Stimulated activated CD8-positive, alpha-beta memory T cell treated with anti-CD3 and anti-CD28 coated beads, Interleukin-12 subunit alpha, Interleukin-12 subunit beta, amount 100 ng/mL, for 24 hours (primary cell): ENCODE results near the gene SULT4A1.
"Not testable (repeated sequence)": the region's sequence is repeated elsewhere in the genome, so short reads cannot be mapped to it uniquely, and the experiment has no call there.

Experiments used
- DNase-seq: peaks from one replicate; pipeline ENCODE4 v3.0.0-alpha.2; 2020; ENCODE audit errors: extremely low read depth

The SULT4A1 gene, protein sequence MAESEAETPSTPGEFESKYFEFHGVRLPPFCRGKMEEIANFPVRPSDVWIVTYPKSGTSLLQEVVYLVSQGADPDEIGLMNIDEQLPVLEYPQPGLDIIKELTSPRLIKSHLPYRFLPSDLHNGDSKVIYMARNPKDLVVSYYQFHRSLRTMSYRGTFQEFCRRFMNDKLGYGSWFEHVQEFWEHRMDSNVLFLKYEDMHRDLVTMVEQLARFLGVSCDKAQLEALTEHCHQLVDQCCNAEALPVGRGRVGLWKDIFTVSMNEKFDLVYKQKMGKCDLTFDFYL

DNA sequence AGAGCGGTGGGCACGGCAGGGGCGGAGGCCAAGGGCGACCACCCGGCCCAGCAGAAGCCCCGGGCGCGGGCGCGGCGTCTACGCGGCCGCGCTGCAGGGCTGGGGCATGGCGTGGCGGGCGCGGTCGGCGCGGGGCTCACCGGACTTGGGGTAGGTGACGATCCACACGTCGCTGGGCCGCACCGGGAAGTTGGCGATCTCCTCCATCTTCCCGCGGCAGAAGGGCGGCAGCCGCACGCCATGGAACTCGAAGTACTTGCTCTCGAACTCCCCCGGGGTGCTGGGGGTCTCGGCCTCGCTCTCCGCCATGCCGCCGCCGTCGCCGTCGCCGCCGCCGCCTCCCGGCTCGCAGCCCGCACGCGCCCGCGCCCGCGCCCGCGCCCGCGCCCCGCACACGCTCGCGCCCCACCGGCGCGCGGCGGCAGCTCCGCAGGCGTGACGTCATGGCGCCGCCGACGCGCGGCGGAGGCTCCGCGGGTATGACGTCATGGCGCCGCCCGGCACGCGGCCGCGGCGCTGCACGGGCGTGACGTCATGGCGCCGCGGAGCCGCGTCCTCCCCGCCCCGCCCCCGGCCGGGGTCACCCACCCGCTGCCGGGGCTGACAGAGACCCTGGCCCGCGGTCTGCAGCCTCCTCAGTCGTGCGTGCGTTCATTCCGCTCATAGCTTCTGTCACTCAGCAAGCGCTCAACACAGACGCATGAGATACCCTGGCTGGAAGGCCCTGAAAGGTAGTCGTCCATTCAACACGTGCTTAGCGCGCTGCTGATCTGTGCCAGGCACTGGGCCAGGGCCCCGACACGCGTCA is at the start of gene SULT4A1:
Gene SULT4A1, minus strand, starts transcription at position 440 of the 808 bp plus-strand sequence. Its CDS starts 131 bp downstream, at position 309.
- no peak for DNase-seq

DNA sequence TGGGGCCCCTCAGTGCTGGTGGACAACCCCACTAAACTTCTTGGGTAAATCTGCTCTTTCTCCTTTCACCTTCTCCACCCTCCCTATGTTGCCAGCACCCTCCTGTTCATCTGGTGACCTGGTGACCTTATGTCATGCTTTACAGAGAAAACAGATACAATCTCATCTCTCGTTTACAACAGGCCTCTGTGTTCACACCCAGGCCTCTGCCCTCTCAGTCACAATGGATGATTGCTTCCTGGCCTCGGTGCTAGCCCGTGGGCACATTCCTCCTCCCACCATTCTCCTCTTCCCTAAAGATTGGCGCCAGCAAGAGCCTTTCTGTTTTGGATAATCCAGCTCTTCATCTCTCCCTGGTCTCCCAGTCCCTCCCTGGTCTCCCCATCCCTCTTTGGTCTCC is 49.0 kb upstream of the SULT4A1 start:
- DNase-seq: no peak

DNA sequence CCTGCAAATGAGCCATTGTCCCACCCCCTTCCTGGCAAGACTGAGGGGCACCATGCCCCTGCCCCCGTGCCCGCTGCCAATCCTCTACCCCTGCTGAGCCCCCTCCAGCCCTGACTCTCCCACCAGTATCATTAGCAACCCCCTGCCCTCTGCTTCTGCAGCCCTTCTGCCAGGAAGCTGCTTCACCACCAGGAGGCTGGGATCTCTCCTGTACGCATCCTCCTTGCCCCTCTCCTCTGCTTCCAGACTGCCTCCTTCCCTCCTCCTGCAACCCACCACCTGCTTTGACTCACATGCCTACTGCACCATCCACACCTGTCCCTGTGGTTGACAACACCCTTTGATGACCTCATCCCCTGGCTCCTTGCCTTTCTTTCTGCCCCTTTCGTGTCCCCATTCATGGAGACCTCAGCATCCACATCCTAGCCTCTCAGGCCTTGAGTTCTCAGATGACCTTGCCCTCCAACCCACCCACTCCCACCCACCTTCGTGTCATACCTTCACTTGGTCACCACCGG is 47.9 kb upstream of the SULT4A1 start:
- DNase-seq: no peak

DNA sequence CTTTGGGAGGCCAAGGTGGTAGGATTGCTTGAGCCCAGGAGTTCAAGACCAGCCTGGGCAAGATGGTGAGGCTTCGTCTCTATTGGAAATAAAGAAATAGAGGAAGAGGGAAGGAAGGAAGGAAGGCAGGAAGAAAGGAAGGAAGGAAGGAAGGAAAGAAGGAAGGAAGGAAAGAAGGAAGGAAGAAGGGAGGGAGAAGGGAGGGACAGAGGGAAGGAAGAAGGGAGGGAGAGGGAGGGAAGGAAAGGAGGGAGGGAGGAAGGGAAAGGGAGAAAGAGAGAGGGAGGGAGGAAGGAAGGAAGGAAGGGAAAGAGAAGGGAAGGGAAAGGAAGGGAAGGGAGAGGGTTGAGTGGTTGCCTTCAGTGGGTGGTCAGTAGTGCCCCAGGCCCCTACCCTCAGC is 47.4 kb upstream of the SULT4A1 start:
- no peak for DNase-seq

DNA sequence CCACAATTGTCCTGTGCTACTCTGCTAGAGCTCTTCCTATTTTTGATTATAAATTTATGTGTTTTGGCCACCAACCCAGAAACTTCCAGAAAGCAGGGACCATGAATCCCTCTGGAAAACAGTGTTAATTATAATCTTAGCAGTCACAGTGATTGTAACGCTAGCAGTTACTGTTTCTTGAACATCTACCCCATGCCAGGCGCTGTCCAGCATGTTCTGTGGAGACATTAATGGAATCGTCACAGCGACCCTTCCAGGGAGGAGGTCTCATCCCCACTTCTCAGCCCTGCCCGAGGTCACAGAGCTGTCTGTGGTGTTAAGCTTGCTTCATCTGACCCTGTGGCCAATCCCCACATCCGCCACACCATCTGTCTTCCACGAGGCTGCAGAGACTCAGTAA is 43.4 kb upstream of the SULT4A1 start:
- DNase-seq: no peak

DNA sequence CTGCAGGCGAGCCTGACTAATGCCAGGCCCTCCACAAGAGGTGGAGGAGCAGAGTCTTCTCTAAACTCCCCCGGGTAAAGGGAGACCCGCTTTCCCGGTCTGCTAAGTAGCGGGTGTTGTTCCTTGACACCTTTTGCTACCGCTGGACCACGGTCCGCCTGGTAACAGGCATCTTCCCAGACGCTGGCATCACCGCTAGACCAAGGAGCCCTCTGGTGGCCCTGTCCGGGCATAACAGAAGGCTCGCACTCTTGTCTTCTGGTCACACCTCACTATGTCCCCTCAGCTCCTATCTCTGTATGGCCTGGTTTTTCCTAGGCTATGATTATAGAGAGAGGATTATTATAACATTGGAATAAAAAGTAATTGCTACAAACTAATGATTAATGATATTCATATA is 42.1 kb upstream of the SULT4A1 start:
- DNase-seq: not testable (repeated sequence)

DNA sequence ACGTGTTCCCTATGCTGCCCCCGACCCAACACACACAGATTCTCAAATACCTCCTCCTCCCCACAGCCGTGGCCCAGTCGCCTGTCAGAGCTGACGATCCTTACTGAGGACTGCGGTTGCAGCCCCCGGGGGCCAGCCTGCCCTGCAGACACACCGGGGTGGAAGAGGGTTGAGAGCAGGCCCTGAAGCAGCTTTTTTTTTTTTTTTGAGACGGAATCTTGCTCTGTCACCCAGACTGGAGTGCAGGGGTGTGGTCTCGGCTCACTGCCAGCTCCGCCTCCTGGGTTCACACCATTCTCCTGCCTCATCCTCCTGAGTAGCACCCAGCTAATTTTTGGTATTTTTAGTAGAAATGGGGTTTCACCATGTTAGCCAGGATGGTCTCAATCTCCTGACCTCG is 40.7 kb upstream of the SULT4A1 start:
- not testable (repeated sequence) for DNase-seq

DNA sequence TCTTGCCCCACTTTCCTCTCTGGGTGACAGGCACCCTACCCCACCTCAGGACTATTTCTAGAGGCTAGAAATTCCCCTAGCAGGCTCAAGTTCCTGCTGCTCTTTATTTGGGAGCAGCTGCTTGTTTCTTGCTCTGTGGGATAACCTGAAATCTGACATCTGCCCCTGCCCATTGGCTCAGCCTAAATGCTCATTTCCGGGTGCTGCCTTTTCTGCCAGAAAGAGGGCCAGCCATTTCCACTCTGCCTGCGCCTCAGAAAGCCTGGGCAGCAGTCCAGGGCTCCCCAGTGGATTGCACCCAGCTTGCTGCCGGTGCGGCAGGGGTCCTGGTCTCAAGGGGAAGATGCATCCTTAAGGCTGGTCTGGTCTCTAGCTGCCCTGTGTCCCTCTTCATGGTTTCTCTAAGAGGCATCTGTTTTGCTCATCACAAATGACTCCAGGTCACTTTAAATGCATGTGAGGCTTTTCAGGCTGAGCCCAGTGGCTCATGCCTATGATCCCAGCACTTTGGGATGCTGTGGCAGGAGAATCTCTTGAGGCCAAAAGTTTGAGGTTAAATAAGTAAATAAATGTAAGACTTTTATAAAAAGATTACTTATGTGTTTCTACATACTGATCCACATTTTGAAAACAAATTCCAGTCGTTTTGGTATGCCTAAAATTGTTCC is 39.8 kb upstream of the SULT4A1 start:
- no peak for DNase-seq

DNA sequence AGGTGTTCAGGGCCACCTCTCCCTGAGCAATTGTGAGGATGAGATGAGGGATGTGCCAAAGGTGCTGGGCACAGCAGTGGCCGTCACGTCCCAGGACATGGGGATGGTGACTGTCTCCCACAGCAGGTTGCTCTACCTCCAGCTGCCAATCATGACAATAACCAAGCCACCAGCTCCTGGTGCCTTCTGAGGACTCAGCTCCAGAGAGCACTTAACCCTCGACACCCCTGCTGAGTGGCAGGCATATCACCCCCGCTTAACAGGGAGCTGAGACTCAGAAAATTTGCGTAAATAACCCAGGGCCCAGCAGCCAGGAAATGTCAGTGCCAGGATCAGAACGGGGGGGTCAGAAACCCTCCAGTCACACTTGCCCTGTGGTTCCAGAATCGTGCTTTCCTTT is 37.9 kb upstream of the SULT4A1 start:
- no peak for DNase-seq

DNA sequence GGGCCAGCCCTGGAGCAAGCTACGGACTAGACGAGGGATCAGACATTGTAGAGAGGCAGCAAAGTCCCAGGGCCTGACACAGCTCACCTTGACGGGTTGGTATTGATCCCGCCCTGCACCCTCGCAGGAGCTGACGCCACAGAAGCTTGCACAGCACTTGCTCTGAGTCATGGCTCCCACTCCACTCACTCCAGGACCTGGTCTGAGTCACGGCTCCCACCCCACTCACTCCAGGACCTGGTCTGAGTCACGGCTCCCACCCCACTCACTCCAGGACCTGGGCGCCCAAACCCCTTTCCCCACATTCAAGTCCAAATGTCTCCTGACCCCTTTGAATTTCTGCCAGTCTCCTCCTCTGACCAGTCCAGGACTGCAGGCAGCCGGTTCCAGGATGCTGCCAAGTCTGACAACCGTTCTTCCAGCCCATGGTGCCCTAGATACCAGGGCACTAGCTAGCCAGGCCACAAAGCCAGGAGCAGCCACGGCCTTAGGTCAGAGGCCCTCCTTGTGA is 35.5 kb upstream of the SULT4A1 start:
- no peak for DNase-seq

DNA sequence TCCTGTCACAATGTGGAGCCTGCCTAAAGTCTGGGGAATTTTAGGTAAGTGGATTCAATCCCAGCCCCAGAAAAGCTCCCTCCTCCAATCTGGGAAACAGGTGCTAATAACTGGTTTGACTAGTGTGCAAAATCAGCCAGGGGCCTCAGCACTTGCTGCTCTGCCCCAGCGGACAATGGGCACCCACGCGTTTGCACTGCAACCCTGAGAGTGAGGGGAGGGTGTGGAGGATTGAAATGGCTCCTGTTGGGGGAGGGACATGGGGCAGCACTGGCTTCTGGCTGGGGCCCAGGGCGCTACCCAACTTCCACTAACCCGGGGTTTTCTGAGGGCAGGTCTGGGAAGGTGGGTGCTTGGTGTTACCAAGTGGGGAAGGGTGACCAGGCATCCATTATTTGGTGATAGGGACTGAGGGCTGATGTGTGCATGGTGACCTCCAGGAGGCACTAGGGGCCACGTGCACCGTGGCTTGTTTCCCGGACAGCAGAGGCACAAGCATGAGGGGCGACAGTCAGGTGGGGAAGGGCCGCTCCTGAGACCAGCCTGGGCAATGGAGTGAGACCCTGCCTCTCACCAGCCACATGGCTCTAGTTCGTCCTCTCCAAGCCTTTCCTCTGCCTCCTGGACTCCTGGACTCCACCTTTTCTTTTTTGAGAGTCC is 33.8 kb upstream of the SULT4A1 start:
- no peak for DNase-seq

DNA sequence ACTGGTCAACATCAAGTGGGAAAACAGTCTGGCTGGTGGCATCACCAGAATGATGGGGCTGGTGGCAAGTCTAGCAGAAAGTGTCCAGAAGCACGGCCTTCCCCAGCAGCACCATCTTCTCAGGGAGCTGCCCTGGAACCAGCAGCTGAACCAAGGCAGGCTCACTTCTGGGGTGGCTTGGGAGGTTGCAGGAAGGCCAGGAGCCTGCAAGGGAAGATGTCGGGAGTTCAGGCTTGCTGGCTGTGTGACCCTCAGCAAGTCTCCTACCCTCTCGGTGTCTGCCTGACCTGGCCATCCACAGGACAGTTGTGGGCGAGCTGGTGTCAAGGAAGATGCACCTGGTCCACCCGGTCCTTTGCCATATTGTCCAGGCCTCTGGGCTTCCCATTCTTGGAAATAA is 31.8 kb upstream of the SULT4A1 start:
- DNase-seq: no peak

DNA sequence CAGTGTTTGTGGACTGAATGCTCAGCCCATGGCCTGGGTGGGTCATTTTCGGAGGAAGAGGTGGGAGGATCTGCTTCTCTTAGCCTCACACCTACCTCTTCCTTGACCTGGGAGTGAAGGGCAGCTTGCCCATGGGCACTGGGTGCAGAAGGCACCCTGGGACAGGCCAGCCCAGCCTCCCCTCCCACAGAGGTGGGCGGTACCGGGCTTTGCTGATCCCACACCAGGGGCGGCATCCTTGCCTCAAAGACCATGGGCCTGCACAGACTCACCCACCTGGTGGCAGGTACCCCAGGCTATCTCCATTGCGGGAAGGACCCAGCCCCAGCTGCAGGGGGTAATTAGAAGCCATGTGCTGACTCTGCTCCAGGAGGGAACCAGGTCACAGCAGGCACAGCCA is 31.0 kb upstream of the SULT4A1 start:
- DNase-seq: no peak

DNA sequence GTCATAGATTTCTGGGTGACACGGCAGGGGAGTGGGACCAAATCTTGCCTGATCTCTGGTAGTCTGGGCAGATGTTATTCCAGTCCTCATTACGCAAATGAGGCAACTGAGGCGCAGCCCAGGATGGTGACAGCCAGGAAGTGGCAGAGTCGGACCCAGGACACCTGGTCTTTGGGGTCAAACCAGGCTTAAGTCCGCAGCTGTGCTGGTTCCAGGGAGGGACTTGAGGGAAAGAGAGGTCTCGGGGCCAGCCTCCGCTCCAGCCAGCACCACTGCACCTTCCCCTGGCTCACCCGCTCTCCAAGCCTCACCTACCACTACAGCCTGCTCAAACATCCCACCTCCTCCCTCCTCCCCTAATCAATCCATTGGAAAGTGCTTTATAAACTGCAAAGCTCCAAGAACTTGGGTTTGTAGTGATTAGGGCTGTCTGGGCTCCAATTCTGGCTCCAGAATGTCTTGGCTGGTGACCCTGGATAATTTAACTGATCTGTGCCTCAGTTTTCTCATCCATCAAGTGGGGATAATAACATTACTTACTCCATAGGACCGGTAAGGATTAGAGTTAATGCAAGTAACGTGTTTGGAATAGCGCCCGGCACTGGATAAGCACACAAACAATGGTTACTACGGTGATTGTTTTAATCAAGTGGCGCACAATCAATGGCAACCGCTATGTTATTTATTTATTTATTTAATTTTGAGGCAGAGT is 30.0 kb upstream of the SULT4A1 start:
- no peak for DNase-seq

DNA sequence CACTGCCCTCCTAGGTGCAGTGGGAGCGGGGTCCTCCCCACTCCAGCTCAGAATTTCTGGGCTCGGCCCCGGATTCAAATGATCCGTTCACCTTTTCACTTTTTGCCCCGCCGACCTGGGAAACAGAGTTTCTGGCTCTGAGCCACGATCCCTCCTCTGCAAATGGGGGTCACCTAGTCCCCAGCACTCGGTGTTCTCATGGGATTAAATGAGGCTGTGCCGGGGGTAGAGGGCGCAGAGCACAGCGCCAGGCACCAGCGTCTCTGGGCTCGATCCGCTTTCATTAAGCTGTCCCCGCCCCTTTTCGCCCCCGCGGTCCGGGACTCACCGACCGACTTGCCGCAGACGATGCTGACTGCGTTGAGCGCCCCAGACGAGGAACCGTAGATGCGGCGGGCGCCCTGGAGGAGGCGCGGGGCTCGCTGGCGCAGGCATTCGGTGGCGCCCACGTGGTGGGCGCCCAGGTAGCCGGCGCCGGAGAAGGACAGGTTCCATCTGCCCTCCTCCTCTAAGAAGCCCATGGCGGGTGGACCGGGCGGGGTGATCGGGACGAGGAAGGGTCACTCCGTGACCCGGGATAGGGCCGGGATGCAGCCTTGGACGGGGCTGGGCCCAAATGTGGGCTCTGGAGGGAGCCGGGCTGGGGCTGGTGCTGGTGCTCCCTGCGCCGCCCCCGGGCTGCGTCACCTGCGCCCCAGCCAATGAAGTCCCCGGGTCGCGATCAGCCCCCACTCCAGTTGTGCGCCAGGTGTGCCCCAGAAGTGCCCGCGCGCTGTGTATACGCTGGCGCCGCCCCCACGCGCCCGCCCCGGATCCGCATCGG is 29.3 kb upstream of the SULT4A1 start, which contains the start of gene PNPLA5:
Gene PNPLA5, minus strand, starts transcription at position 654 of the 823 bp plus-strand sequence. Its CDS starts 133 bp downstream, at position 521.
- DNase-seq: no peak

DNA sequence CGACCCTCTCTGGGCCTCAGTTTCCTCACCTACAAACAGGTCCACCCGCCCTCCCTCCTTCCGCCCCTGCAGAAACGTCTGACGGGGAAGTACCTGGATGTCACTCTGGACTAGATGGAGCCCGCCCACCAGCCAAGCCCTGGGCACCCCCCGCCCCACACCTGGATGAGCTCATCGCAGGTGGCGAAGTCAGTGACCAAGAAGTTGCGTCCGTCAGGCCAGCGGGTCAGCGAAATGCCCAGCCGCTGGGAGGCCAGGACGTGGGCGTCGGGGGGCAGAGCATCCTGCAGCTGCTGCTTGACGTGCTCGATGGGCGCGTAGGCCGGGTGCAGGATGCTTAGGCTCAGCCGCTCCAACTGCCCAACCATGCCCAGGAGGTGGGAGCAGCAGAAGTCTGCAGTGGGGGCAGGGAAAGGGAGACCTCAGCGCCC is 28.6 kb upstream of the SULT4A1 start:
- DNase-seq: no peak

DNA sequence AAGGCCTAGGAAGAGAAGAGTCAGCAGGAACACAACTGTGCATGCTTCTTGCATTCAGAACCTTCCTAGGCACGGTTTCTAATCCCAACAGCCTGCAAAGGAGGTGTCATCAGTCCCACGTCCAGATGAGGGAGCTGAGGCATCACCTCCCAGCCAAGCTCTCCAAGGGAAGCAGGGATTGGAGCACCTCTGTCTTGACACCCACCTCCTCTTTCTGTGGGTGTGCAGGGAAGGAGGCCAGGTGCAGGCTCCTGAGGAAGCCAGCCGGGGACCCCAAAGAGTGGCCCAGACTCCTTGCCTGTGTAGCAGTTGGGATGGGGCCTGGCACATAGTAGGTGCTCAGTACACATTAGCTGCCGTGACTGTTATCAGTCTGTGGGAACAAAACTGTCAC is 27.5 kb upstream of the SULT4A1 start:
- DNase-seq: no peak

DNA sequence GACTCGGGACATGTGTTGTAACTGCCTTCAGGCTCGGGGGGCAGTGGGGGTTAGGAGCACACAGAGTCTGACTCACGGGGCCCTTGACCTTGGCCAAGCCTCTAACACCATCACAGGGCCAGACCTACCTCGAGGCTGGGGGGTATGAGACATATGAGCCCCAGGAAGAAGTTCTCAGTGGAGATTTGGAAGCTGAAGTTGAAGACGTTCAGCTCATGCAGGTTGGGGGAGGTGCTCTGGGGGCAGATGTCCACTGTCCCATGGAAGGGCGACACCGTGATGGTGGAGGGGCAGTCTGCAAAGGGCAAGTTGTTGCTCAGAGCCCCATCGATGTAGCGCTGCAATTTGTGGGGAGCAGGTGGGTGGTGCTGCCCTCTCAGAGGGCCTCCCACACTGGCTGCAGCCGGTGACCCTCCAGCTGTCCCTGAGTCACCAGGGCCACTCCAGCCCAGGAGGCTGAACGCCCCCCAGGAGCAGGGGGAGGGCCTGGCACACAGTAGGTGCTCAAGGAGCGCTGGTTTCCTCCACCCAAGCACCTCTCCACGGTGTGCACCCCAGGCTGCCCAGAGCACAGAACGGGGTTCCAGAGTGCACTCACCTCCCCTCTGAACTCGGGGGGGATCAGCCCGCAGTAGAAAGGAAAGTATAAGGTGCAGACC is 27.0 kb upstream of the SULT4A1 start:
- DNase-seq: no peak

DNA sequence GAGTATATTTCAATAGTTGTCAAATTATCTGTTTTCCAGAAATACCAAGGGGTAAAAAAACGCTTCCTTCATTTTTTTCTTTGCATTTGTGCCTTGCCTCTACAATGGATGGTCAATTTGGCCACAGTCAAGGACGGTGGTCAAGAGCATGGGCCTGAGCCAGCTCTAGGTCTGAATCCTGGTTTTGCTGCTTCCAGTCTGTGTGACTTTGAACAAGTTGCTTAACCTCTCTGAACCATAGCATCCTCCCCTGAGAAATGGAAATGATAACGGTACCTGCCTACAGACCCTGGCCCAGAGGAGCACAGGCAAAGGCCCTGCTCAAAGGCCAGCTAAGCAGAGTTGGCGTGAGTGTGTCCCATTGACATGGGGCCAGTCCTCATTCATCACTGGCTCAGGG is 26.4 kb upstream of the SULT4A1 start:
- no peak for DNase-seq

DNA sequence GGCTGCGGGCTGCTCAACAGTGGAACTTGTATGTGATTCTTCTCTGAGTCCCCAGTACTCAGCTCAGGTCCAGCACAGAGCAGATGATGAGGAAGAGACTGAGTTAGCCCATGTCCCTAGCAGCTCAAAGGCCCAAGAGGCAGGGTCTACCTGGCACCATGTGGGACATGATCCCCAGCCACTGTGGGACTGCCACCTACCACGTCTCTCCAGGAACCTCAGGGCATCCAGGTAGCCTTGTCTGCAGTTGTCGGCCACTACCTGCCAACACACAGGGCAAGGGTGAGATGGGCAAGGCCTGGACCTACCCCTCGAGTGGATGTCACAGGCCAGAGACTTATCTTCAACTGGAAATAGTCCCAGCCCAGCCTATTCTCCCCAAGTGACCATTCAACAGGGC is 25.1 kb upstream of the SULT4A1 start:
- no peak for DNase-seq
